MM.1S (cell line): ENCODE data around the gene CLEC14A.

Source experiments
- EZH2 ChIP-seq: fragments of 300-600 bp; sonication (generic); optimal IDR thresholded peaks from 2 replicates; pipeline ENCODE3; 2017; ENCODE audit warnings: low read depth, mild to moderate bottlenecking, antibody characterized with exemption, low read length, mixed read lengths
- TF ChIP-seq, protein P1 (sequence below): fragments of 300-600 bp; sonication (generic); IDR thresholded peaks from 2 replicates; pipeline ENCODE4 v1.5.1; 2016; ENCODE audit warnings: antibody characterized with exemption, low read length, mixed read lengths

GRCh38 chr14:38217553-38217952 is 38.3 kb downstream of the CLEC14A start:
- no peak for TF ChIP-seq EZH2
- TF ChIP-seq, protein P1, sequence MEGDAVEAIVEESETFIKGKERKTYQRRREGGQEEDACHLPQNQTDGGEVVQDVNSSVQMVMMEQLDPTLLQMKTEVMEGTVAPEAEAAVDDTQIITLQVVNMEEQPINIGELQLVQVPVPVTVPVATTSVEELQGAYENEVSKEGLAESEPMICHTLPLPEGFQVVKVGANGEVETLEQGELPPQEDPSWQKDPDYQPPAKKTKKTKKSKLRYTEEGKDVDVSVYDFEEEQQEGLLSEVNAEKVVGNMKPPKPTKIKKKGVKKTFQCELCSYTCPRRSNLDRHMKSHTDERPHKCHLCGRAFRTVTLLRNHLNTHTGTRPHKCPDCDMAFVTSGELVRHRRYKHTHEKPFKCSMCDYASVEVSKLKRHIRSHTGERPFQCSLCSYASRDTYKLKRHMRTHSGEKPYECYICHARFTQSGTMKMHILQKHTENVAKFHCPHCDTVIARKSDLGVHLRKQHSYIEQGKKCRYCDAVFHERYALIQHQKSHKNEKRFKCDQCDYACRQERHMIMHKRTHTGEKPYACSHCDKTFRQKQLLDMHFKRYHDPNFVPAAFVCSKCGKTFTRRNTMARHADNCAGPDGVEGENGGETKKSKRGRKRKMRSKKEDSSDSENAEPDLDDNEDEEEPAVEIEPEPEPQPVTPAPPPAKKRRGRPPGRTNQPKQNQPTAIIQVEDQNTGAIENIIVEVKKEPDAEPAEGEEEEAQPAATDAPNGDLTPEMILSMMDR = no peak
